Measurements from ENCODE around the gene NOTCH3.
A peak's percentile ranks its signal among the peaks of the same experiment; 100 is the strongest.

Gene NOTCH3

GRCh38 chr19:15159251-15159650, 41.5 kb downstream of the NOTCH3 start:
- peak in 1 of 3 donors; percentile 25 for DNase-seq

- no peak for DNase-seq
Measured at GRCh38 chr19:15156391-15156790, 44.4 kb downstream of the NOTCH3 start.

DNA sequence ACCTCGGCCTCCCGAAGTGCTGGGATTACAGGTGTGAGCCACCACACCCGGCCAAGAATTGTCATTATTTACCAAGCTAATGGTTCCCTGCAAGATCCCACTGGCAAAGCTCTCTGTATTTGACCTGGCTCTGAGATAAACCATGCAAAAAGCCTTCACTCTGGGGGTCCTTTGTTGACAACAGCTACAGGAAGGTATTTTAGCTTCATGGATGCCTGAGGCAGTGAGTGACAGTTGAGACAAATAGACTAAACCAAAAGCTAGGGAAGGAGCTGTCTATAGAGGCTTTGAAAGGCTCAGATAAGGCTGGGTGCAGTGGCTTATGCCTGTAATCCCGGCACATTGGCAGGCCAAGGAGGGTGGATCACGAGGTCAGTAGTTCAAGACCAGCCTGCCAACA, 45.5 kb downstream of the NOTCH3 start:
- DNase-seq: no peak

DNA sequence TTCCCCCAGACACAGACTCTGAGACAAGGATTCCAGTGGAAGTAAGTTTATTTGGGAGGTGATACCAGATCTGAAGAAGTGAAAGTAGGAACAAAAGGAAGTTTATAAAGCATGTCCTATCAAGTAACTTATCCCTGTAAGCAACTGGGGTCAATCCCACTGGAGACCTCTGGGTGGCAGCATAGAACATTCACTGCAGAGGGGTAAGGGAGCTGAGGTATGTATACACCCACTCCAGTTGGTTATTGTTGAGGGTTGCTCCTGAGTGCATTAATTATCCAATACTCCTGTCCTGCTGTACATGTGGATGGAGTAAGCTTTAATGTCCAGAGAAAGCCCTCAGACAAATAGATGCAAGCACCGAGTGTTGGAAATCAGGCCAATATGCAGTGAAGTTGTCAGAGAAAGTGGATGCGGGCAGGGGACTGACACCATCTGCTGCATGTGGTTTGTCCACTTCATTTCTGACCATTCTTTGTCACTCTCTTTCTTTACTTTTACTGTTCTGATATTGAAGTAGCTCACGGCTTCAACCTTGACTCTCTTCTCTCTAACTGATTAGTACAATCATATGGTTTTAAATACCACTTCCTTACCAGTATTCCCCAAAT, 46.7 kb downstream of the NOTCH3 start:
- DNase-seq: peak; percentile 57 to 71 (median 70)

DNA sequence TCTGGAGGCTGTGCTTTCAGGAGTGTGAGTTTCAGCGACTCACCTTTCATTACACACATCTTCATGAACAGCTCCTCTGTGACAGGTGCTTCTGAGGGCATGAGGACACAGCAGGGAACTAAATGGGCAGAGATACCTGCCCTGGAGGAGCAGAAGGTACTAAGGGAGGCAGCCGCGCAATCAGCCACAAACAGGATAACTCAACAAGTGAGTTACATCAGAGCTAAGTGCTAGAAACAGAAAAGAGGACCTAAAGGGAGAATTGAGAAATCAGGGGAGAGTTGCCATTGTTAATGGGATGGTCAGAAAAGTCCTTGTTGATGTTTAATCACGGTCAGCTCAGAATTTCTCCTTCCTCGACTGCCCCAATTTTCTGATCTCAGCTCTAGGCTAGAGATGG, 51.1 kb downstream of the NOTCH3 start:
- DNase-seq: peak; percentile 37 to 71 (median 52)

GRCh38 chr19:15147090-15147489, 53.7 kb downstream of the NOTCH3 start:
- DNase-seq: no peak

GRCh38 chr19:15144046-15144646, 56.6 kb downstream of the NOTCH3 start:
- no peak for DNase-seq

- no peak for DNase-seq
Measured at GRCh38 chr19:15142313-15142712, 58.5 kb downstream of the NOTCH3 start.

GRCh38 chr19:15141143-15141542, 59.7 kb downstream of the NOTCH3 start:
- no peak for DNase-seq

GRCh38 chr19:15138427-15138826, 62.4 kb downstream of the NOTCH3 start:
- DNase-seq: no peak

- no peak for DNase-seq
Measured at GRCh38 chr19:15137777-15138176, 63.0 kb downstream of the NOTCH3 start.

DNA sequence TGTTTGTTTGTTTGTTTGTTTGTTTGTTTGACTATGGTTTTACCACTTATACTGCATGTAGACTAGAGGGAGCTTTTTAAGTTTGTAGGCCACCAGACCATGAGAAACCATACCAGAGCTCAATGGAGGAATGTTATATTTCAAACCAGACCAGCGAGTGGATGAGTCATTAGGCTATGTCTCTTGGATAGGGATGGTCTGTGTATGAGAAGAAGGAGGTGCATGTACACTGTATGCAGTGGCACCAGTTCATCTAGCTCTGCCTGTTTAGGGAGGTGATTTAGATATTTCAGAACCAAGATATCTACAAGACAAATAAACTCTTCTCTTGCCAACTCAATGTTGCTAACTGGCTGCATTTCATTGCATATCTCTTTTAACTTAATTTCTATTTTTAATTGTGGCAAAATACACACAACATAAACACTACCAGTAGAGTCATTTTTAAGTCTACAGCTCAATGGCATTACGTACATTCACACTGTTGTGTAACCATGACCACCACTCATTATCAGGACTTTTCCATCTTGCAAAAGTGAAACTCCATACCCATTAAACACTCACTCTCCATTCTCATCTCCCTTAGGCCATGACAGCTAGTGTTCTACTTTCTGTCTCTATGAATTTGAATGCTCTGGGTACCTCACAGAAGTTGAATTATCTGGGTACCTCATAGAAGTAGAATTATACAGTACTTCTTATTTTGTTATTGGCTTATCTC, 64.4 kb downstream of the NOTCH3 start:
- peak in 2 of 3 donors; percentile 20 to 37 for DNase-seq

GRCh38 chr19:15129856-15130585, 70.8 kb downstream of the NOTCH3 start:
- no peak for DNase-seq

DNA sequence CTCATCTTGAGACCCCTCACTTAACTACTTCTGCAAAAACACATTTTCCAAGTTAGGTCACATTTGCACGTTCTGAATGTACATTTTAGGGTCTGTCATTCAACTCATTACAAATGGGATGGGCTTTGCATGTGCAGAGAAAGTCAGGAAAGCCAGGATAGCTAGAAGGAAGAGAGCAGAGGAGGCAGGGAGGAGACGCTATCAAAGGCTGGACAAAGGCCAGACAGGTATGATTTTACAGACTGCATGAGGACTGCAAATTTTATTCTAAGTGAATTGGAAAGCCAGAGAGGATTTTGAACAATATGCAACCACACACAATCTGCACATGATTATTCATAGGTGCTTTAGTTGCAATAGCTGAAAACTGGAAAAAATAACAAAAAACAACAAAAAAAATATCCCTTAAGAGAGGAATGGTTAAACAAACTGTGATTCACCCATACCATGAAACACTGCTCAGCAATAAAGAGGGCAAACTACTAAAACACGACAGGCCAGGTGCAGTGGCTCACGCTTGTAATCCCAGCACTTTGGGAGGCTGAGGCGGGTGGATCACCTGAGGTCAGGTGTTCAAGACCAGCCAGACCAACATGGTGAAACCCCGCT, 72.5 kb downstream of the NOTCH3 start:
- no peak for DNase-seq

DNA sequence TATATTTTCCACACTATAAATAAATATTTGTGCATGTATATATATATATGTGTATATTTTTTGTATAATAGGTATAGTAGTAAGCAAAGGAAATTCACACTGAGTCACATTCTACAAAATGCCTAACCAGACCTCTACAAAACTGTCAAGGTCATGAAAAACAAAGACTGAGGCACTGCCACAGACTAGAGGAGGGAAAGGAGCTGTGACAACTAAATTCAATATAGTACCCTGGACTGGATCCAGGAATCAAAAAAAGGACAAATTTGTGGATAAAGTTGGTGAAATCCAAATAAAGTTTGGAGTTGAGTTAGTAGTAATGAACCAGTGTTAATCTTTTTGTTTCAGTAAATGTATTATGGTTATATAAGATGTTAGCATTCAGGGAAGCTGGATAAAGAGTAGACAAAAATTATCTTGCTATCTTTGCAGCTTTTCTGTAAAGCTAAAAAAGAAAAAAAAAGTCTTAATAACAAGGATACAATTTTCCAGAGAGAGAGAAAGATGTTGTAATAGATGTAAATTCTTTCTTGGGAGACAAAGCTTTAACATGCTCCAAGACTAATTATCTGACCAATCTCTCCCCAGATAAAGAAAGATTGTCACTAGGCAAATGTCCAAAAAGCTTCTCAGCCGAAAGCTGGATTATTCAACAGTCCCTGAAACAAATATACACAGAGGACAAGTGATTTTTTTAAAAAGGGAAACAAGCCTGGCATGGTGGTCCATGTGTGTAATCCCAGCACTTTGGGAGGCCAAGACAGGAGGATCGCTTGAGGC, 74.5 kb downstream of the NOTCH3 start:
- no peak for DNase-seq

DNA sequence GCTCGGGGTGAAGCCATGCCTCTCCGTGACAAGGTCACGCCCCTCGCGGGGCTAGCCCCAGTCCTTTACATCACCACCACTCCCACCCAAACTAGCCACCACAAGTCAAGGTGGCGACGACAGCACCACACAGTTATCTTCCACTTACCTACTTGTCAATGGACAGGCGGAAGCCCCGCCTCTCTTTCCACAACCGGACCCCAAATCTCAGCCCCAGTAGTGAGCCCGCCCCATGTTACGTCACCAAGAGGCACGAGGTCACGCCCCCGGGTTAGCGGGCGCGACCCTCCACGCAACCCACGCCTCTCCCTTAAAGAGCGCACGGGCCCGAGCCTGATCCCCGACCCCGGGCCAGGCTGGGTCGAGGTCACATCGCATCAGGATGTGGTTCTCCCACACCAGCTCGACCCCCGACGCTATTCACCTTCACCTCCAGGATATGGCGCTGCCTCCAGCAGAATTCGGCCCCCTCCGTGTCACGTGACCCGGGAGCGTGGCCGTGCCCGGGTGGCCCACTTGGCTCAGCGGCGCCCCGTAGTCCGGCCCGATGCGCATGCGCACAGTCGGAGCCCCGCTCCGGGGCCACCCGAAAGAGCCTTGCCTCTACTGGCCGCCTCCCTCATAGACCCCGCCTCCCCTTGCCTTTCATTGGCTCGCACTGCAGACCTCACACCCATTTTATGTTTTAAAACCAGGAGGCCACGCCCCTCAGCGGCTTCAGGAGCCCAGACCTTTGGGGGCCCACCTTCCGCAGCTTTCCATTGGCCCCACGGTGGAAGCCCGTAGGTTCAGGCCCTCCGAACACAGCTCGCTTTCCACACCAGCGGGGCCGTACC, 75.3 kb downstream of the NOTCH3 start:
- DNase-seq: peak; percentile 99 to 100 (median 99)

DNA sequence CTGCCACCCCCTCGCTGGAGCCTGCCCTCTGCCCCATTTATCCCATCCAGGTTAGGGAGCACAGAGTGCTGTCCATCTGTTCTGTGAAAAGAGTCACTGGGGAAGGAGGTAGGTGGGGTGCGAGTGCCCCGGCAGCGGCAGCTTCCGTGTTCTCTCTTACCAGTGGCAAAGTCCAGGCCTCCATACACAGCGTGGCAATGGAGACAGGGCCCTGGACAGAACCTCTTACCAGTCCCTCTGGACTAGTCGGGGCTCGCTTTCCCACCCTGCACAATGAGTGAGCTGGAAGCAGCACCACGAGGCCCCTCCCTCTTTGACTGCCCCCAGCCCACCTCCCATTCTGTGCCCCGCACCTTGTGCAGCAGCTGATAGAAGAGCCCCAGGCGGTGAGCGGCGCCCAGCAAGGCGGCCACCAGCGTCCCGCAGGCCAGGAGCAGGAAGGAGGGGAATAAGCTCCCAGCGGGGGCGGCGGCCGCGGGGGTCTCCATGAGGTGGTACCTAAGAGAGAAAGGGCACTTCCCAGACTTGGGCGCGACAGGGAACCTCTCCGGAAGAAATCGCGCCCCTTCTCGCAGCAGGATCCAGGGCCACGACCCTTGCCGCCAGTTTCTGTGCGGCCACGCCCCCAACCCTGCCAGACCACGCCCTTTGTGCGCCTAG, 76.1 kb downstream of the NOTCH3 start:
- DNase-seq: peak; percentile 25 to 39 (median 32)

- DNase-seq: no peak
Measured at GRCh38 chr19:15123900-15124299, 76.9 kb downstream of the NOTCH3 start.

DNA sequence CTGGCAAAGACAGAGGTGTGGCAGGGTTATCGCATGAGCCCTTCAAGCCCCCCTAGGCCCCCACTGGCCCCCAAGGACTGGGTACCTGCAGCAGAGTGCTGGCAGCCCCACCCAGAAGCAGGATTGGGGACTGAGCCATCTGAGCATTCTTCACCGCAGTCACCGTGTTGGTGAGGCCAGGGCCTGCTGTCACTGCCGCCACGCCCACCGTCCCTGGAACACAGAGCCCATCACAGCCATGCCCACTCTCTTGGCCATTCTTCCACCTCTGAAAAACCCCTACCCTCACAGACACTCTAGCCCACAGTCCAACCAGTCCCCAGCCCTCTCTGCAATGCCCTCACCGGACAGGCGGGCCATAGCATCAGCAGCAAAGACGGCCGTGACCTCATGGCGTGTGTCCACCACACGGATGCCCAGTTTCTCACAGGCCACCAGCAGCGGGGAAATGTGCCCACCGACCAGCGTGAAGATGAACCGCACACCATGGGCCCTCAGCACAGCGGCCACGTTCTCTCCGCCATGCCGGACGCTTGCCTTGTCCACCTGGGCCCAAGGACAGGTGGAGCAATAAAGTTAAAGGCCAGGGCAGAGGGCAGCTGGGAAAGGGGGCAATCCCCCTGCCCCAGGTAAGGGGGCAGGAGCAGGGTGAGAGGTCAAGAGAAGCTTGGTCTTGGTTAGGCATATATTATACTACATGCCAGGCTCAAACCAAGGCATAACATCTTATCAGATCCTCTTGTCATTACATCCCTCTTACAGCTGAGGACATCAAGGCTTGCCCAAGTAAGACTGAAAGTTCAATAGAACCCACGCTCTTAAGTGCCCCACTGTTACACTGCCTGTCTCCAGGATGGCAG, 77.5 kb downstream of the NOTCH3 start:
- DNase-seq: no peak
